ENCODE results near the gene LYST.

The LYST gene

DNA sequence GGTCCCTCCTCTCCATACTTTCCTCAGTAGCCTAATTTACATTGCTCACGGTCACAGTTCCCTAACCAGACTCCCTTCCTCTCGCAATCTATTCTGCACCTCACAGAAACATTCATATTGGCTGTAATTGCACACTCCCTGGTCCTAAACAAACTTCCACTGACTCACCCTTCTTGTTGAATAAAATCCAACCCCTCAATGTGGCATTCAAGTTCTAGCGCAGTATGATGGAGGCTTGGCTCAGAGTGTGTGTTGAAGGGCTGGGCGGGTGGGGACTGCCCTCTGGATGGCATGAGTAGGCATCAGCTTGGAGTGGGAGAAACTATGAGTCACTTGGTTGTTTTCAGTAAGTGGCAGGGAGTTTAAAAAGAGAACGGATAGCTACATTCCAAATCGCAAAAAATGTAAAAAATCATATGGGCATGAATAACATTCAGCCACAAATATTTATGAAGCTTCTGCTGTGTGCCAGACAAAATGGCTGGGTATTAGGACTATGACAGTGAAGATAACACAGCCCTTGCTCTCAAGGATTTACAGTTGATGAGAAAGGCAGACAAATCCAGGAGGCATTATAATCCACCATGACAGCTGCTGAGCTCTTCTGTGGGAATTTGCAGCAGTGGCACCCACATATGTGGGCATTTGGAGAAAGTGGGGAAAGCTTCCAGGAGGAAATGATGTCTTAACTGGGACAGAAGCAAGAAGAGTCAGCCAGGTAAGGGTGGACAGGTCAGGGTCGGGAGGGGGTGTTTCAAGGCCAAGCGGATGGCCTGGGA lies 42.2 kb upstream of the LYST start:
- Histone ChIP-seq H3K4me3 (replicated peaks; ENCODE audit: insufficient read depth, low read length) (no peak overlapping the region), H3K27me3 (ENCODE audit: insufficient read depth, poor library complexity, severe bottlenecking) (no peaks in the 10 kb centered on the region), H3K27ac (replicated peaks) (no peak overlapping the region)
- no peak for TF ChIP-seq SPI1 (IDR thresholded peaks at IDR 0.05; ENCODE audit: borderline replicate concordance, low read depth)
- no peak for TF ChIP-seq GABPA (IDR thresholded peaks at IDR 0.05; ENCODE audit: low read depth)
- TF ChIP-seq REST (IDR thresholded peaks at IDR 0.05; ENCODE audit: insufficient replicate concordance, low read depth): no peak
- TF ChIP-seq, protein P1, sequence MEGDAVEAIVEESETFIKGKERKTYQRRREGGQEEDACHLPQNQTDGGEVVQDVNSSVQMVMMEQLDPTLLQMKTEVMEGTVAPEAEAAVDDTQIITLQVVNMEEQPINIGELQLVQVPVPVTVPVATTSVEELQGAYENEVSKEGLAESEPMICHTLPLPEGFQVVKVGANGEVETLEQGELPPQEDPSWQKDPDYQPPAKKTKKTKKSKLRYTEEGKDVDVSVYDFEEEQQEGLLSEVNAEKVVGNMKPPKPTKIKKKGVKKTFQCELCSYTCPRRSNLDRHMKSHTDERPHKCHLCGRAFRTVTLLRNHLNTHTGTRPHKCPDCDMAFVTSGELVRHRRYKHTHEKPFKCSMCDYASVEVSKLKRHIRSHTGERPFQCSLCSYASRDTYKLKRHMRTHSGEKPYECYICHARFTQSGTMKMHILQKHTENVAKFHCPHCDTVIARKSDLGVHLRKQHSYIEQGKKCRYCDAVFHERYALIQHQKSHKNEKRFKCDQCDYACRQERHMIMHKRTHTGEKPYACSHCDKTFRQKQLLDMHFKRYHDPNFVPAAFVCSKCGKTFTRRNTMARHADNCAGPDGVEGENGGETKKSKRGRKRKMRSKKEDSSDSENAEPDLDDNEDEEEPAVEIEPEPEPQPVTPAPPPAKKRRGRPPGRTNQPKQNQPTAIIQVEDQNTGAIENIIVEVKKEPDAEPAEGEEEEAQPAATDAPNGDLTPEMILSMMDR (IDR thresholded peaks at IDR 0.05; ENCODE audit: insufficient read depth, low read length): no peak
- TF ChIP-seq POLR2AphosphoS5 (IDR thresholded peaks at IDR 0.05; ENCODE audit: low read depth): no peak
- DNase-seq (ENCODE audit: low read depth in 1 of 2, low spot score in 1 of 2): no peak

DNA sequence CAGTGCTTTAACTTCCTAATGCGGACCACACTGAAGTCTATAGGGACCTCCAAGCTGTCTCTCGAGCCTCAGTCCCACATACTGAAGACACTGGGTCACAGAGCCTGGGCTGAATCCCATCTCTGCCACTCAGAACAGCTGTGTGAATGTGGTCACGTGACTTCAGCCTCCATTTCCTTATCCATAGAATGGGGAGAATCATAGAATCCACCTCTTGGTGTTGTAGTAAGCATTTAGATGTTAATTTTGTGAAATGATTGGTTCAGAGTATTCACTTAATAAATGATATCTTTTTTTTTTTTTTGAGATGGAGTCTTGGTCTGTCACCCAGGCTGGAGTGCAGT lies 41.2 kb upstream of the LYST start:
- TF ChIP-seq GABPA (IDR thresholded peaks at IDR 0.05; ENCODE audit: low read depth): no peak
- TF ChIP-seq SPI1 (IDR thresholded peaks at IDR 0.05; ENCODE audit: borderline replicate concordance, low read depth): no peak
- TF ChIP-seq REST (IDR thresholded peaks at IDR 0.05; ENCODE audit: insufficient replicate concordance, low read depth): no peak
- TF ChIP-seq, protein P1 (IDR thresholded peaks at IDR 0.05; ENCODE audit: insufficient read depth, low read length): no peak
- H3K27ac ChIP-seq (replicated peaks): no peak overlapping the region

DNA sequence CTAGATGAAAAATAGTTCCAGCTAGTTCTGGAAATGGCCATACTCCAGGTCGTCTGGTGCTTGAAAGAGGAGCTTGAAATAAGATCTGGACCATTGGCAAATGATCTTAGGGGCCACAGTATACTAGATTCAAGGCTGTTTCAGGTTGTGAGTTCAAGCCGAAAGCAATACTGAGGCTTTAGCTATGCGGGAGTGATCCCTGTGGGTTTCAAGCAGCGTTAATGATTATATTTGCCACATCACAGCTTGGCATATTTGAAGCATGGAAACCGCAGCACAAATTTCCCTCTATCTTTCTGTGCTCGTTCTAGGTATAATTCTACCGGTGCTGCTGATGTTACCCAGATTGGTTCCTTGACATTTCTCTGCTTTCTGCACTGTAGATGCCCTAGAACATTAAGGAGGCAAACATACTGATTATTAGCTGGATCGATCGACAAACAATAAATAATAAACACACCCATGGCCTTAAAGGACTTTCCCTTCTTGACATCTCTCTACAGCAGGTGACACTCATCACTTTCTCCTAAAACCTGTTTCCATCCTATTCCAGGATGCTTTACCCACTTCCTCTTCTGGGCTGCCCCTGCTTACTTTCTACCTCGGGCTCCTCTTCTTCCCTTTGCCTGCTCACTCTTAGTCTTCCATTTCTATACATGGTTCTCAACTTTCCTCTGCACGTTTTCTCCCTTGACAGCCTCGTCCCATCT lies 40.6 kb upstream of the LYST start:
- DNase-seq (ENCODE audit: low read depth in 1 of 2, low spot score in 1 of 2): no peak
- Histone ChIP-seq H3K4me3 (replicated peaks; ENCODE audit: insufficient read depth, low read length) (no peak overlapping the region), H3K27me3 (ENCODE audit: insufficient read depth, poor library complexity, severe bottlenecking) (no peaks in the 10 kb centered on the region), H3K27ac (replicated peaks) (no peak overlapping the region)
- peak; percentile 91 for TF ChIP-seq SPI1 (IDR thresholded peaks at IDR 0.05; ENCODE audit: borderline replicate concordance, low read depth)
- TF ChIP-seq, protein P1 (IDR thresholded peaks at IDR 0.05; ENCODE audit: insufficient read depth, low read length): no peak

More for the DNA sequence above, 41.2 kb upstream of the LYST start:
- DNase-seq (ENCODE audit: low read depth in 1 of 2, low spot score in 1 of 2): no peak
- Histone ChIP-seq H3K27me3 (ENCODE audit: insufficient read depth, poor library complexity, severe bottlenecking) (no peaks in the 10 kb centered on the region), H3K4me3 (replicated peaks; ENCODE audit: insufficient read depth, low read length) (no peak overlapping the region)
